Amniotic stem cell (primary cell): Measurements from ENCODE around the gene SOD1.
"Not testable (repeated sequence)": the region's sequence is repeated elsewhere in the genome, so short reads cannot be mapped to it uniquely, and the experiment has no call there.

Source experiments
- DNase-seq: peaks from one replicate; lab custom pipeline; 2025; lab: John Stamatoyannopoulos, UW

The SOD1 gene

GRCh38 chr21:31654821-31655580, 4.5 kb upstream of the SOD1 start:
- not testable (repeated sequence) for DNase-seq

- DNase-seq: no peak
Measured at GRCh38 chr21:31656199-31657095, 3.0 kb upstream of the SOD1 start.

GRCh38 chr21:31658053-31658452, 1.4 kb upstream of the SOD1 start:
- DNase-seq: no peak

GRCh38 chr21:31659286-31659535, 282 bp upstream of the SOD1 start:
- DNase-seq: no peak

- no peak for DNase-seq
Measured at GRCh38 chr21:31660259-31660565, 719 bp downstream of the SOD1 start.

GRCh38 chr21:31660591-31660990, 1.1 kb downstream of the SOD1 start:
- no peak for DNase-seq

- DNase-seq: no peak
Measured at GRCh38 chr21:31663584-31664249, 4.2 kb downstream of the SOD1 start.

GRCh38 chr21:31665397-31665796, 5.9 kb downstream of the SOD1 start:
- DNase-seq: no peak

GRCh38 chr21:31665869-31666268, 6.4 kb downstream of the SOD1 start:
- DNase-seq: not testable (repeated sequence)

- DNase-seq: no peak
Measured at GRCh38 chr21:31666445-31667010, 7.0 kb downstream of the SOD1 start.

- DNase-seq: no peak
Measured at GRCh38 chr21:31667132-31667531, 7.6 kb downstream of the SOD1 start.

GRCh38 chr21:31667639-31668038, 8.1 kb downstream of the SOD1 start:
- DNase-seq: no peak

- DNase-seq: no peak
Measured at GRCh38 chr21:31668651-31669491, 9.4 kb downstream of the SOD1 start.

- no peak for DNase-seq
Measured at GRCh38 chr21:31670070-31670469, 10.6 kb downstream of the SOD1 start.

GRCh38 chr21:31671146-31671716, 11.7 kb downstream of the SOD1 start:
- DNase-seq: no peak

GRCh38 chr21:31671931-31672330, 12.4 kb downstream of the SOD1 start:
- DNase-seq: no peak

GRCh38 chr21:31673321-31673912, 13.9 kb downstream of the SOD1 start:
- no peak for DNase-seq

GRCh38 chr21:31675318-31675717, 15.8 kb downstream of the SOD1 start:
- no peak for DNase-seq

- no peak for DNase-seq
Measured at GRCh38 chr21:31675960-31676359, 16.5 kb downstream of the SOD1 start.

- no peak for DNase-seq
Measured at GRCh38 chr21:31677047-31677446, 17.6 kb downstream of the SOD1 start.

- no peak for DNase-seq
Measured at GRCh38 chr21:31678478-31678877, 19.0 kb downstream of the SOD1 start.
